HepG2 (cell line): ENCODE data around the gene MYD88. TPM values are rescaled to one million over a fixed set of nuclear protein-coding genes. Genes with fewer than 3 reads are reported as not detected.

Experiments
- ARID2 ChIP-seq: sonication (generic); formaldehyde crosslinking; IDR thresholded peaks from 2 replicates; pipeline ENCODE4 v1.8.1; 2022; ENCODE audit warnings: mild to moderate bottlenecking, missing genetic modification reagents, borderline replicate concordance
- CBFB ChIP-seq: sonication (generic); formaldehyde crosslinking; IDR thresholded peaks from 2 replicates; pipeline ENCODE4 v1.4.0; 2020; ENCODE audit warnings: missing genetic modification reagents
- ELF1 ChIP-seq: sonication (generic); formaldehyde crosslinking; IDR thresholded peaks from 2 replicates; pipeline ENCODE4 v1.4.0; 2020; ENCODE audit warnings: missing genetic modification reagents
- ETV5 ChIP-seq: IDR thresholded peaks from 2 replicates; pipeline ENCODE4 v1.6.1; 2018; ENCODE audit warnings: missing biosample characterization, missing genetic modification reagents, inconsistent platforms, borderline replicate concordance
- FOXC1 ChIP-seq: sonication (generic); formaldehyde crosslinking; IDR thresholded peaks from 2 replicates; pipeline ENCODE4 v1.8.0; 2022; ENCODE audit warnings: mild to moderate bottlenecking, missing genetic modification reagents, borderline replicate concordance
- HBP1 ChIP-seq: IDR thresholded peaks from 2 replicates; pipeline ENCODE4 v1.6.1; 2016; ENCODE audit warnings: low read depth, control low read depth
- KDM5B ChIP-seq: sonication (generic); formaldehyde crosslinking; IDR thresholded peaks from 2 replicates; pipeline ENCODE4 v1.4.0; 2020; ENCODE audit warnings: missing genetic modification reagents, mild to moderate bottlenecking, borderline replicate concordance
- KMT2B ChIP-seq: IDR thresholded peaks from 2 replicates; pipeline ENCODE4 v1.6.1; 2016; ENCODE audit warnings: missing genetic modification reagents, missing compliant biosample characterization
- MEIS2 ChIP-seq: sonication (generic); formaldehyde crosslinking; IDR thresholded peaks from 2 replicates; pipeline ENCODE4 v1.9.0; 2021; ENCODE audit warnings: mild to moderate bottlenecking, missing genetic modification reagents
- MTF1 ChIP-seq: sonication (generic); formaldehyde crosslinking; IDR thresholded peaks from 2 replicates; pipeline ENCODE4 v1.5.0; 2020; ENCODE audit warnings: missing genetic modification reagents
- NR2C2 ChIP-seq: sonication (generic); formaldehyde crosslinking; IDR thresholded peaks from 2 replicates; pipeline ENCODE4 v1.4.0; 2020; ENCODE audit warnings: missing genetic modification reagents, mild to moderate bottlenecking, moderate library complexity, borderline replicate concordance
- NR2F6 ChIP-seq, 2 experiments: IDR thresholded peaks; 2 replicates each; pipeline ENCODE4 v1.6.1; 2016; ENCODE audit warnings: antibody characterized with exemption in 1 of 2, mild to moderate bottlenecking in 1 of 2
- PBX2 ChIP-seq: IDR thresholded peaks from 2 replicates; pipeline ENCODE4 v1.6.1; 2016; ENCODE audit warnings: control low read depth
- POLR2AphosphoS5 ChIP-seq: IDR thresholded peaks from 2 replicates; pipeline ENCODE4 v1.6.1; 2012; ENCODE audit warnings: low read depth, low read length
- SMAD3 ChIP-seq: sonication (generic); formaldehyde crosslinking; IDR thresholded peaks from 2 replicates; pipeline ENCODE4 v1.4.0; 2020; ENCODE audit warnings: missing genetic modification reagents
- THYN1 ChIP-seq: sonication (generic); formaldehyde crosslinking; IDR thresholded peaks from 2 replicates; pipeline ENCODE4 v1.8.1; 2023; ENCODE audit warnings: low read depth, mild to moderate bottlenecking, moderate library complexity, missing genetic modification reagents, borderline replicate concordance
- YY1 ChIP-seq: IDR thresholded peaks from 2 replicates; pipeline ENCODE4 v1.6.1; 2011; ENCODE audit warnings: low read length, low read depth, moderate library complexity, mild to moderate bottlenecking; ENCODE audit not compliant: insufficient read depth, insufficient replicate concordance
- ZFP82 ChIP-seq: sonication (generic); formaldehyde crosslinking; IDR thresholded peaks from 2 replicates; pipeline ENCODE4 v1.5.1; 2020; ENCODE audit warnings: mild to moderate bottlenecking, missing genetic modification reagents, borderline replicate concordance
- ZFYVE20 ChIP-seq: sonication (generic); formaldehyde crosslinking; IDR thresholded peaks from 2 replicates; pipeline ENCODE4 v1.8.0; 2023; ENCODE audit warnings: low read depth, mild to moderate bottlenecking, moderate library complexity, missing genetic modification reagents, borderline replicate concordance
- ZNF503 ChIP-seq: sonication (generic); formaldehyde crosslinking; IDR thresholded peaks from 2 replicates; pipeline ENCODE4 v1.4.0; 2020; ENCODE audit warnings: missing genetic modification reagents
- ZNF691 ChIP-seq: sonication (generic); formaldehyde crosslinking; IDR thresholded peaks from 2 replicates; pipeline ENCODE4 v1.4.0; 2020; ENCODE audit warnings: missing genetic modification reagents, low read depth, mild to moderate bottlenecking, borderline replicate concordance
- ZNF784 ChIP-seq: sonication (generic); formaldehyde crosslinking; IDR thresholded peaks from 2 replicates; pipeline ENCODE4 v1.5.1; 2020; ENCODE audit warnings: missing genetic modification reagents, mild to moderate bottlenecking, borderline replicate concordance
- polyA plus RNA-seq, 8 experiments: library from polyadenylated mRNA; depleted of rRNA in 3 of 8; stranded (reverse) in 7 of 8; unstranded in 1 of 8; fragments of >200 nt; fragmentation: Illumina TruSeq in 4 of 8; extraction: Trizol in 4 of 8; gene quantifications; 2 replicates each; pipeline versions ENCODE4 v1.2.1 to v1.2.3, GENCODE V29; 2011 to 2016; ENCODE audit warnings: low read depth in 4 of 8, missing spikeins in 1 of 8, mixed read lengths in 1 of 8; ENCODE audit not compliant: insufficient read depth in 1 of 8
- total RNA-seq, 5 experiments: library from RNA; depleted of rRNA; stranded (reverse); fragments of >200 nt; fragmentation: Illumina TruSeq; extraction: Trizol; gene quantifications; 2 replicates each; pipeline ENCODE4 v1.2.3, GENCODE V29; 2016; ENCODE audit warnings: low read depth in 1 of 5

The MYD88 gene
- total and polyA plus RNA-seq, 2 of the 13 experiments (the other 11 are each of a cell fraction or from before 2014, with no cell fraction given): 7.6 to 32.7 TPM

- TF ChIP-seq THYN1: no peak
- peak; percentile 8; the same call in 1 of the 2 replicates for TF ChIP-seq ZNF691 (CRISPR knock-in tag)
- TF ChIP-seq POLR2AphosphoS5: peak; percentile 77
- peak; percentile 30; the same call in 1 of the 2 replicates for TF ChIP-seq NR2F6 (IDR thresholded peaks at IDR 0.05)
- no peak for TF ChIP-seq NR2F6 (CRISPR knock-in tag; IDR thresholded peaks at IDR 0.05)
- peak; percentile 91 for TF ChIP-seq PBX2 (CRISPR knock-in tag)
- TF ChIP-seq ZNF784 (CRISPR knock-in tag): peak; percentile 68; the same call in 1 of the 2 replicates
- peak; percentile 53 for TF ChIP-seq ETV5 (CRISPR knock-in tag)
- peak; percentile 49 for TF ChIP-seq ELF1 (CRISPR knock-in tag)
- 0 out of 2 replicates have a peak, but pooled peaks have one; percentile 28 for TF ChIP-seq MTF1
- peak; percentile 80; the same call in 1 of the 2 replicates for TF ChIP-seq KDM5B (CRISPR knock-in tag)
- TF ChIP-seq ZFYVE20 (CRISPR knock-in tag): 0 out of 2 replicates have a peak, but pooled peaks have one; percentile 76
- TF ChIP-seq YY1: peak; percentile 98
- peak; percentile 29; the same call in 1 of the 2 replicates for TF ChIP-seq ZFP82 (CRISPR knock-in tag)
- 0 out of 2 replicates have a peak, but pooled peaks have one; percentile 24 for TF ChIP-seq HBP1 (CRISPR knock-in tag)
- 0 out of 2 replicates have a peak, but pooled peaks have one; percentile 35 for TF ChIP-seq ZNF503 (CRISPR knock-in tag)
- TF ChIP-seq SMAD3 (CRISPR knock-in tag): 0 out of 2 replicates have a peak, but pooled peaks have one; percentile 25
- peak; percentile 25; the same call in 1 of the 2 replicates for TF ChIP-seq CBFB
- TF ChIP-seq ARID2 (CRISPR knock-in tag): 0 out of 2 replicates have a peak, but pooled peaks have one; percentile 18
- TF ChIP-seq NR2C2: peak; percentile 40
- TF ChIP-seq MEIS2 (CRISPR knock-in tag): peak; percentile 53; the same call in 1 of the 2 replicates
- TF ChIP-seq KMT2B: peak; percentile 71
- peak; percentile 25; the same call in 1 of the 2 replicates for TF ChIP-seq FOXC1
Measured at GRCh38 chr3:38164952-38165721, 26.7 kb downstream of the MYD88 start, which contains the start of gene OXSR1 (continued).
